HG03139 (cell line): ENCODE data around the gene MAP4.
"Not testable (repeated sequence)": the region's sequence is repeated elsewhere in the genome, so short reads cannot be mapped to it uniquely, and the experiment has no call there.

Experiments used
- ATAC-seq: cut with Tn5 transposase; IDR thresholded peaks from one replicate; pipeline ENCODE4 v1.9.1; 2021; ENCODE audit not compliant: unreplicated experiment

The MAP4 gene

DNA sequence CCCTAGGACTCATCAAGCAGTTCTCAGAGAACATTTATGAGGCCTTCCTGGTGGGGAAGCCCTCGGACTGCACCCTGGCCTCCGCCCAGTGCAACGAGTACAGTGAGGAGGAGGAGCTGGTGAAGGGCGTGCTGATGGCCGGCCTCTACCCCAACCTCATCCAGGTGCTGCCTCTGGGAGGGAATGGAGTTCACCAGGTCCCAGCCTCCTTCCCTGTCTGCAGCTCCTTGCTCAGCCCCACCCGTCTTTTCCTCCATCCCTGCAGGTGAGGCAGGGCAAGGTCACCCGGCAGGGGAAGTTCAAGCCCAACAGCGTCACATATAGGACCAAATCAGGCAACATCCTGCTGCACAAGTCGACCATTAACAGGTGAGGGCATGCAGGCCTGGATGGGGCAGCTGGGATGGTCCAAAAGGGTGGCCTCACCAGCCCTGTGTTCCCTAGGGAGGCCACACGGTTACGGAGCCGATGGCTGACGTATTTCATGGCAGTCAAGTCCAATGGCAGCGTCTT, 167.0 kb downstream of the MAP4 start:
- ATAC-seq = no peak

- ATAC-seq = no peak
Observed at GRCh38 chr3:47848599-47849117, 167.6 kb downstream of the MAP4 start.

DNA sequence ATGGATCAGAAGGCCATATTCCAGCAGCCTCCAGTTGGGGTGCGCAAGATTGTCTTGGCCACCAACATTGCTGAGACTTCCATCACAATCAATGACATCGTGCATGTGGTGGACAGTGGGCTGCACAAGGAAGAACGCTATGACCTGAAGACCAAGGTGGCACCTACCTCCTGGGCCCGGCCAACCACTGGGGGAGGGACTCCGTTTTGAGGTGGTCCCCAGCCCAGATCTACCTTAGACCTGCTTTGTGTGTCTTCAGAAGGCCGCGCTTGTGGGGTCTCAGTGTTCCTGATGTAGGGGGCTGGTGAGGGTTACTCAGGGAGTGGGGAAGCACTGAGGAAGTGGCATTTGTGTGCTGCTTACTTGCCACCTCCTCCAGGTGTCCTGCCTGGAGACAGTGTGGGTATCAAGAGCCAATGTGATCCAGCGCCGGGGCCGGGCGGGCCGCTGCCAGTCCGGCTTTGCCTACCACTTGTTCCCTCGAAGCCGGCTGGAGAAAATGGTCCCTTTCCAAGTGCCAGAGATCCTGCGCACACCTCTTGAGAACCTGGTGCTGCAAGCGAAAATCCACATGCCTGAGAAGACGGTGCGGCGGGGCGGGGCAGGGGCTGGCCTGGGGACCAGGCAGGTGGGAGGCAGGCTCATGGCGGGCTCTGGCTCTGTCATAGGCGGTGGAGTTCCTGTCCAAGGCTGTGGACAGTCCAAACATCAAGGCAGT, 168.3 kb downstream of the MAP4 start:
- ATAC-seq = no peak

GRCh38 chr3:47847260-47847659, 169.0 kb downstream of the MAP4 start:
- ATAC-seq = no peak

GRCh38 chr3:47846880-47847248, 169.4 kb downstream of the MAP4 start:
- ATAC-seq = no peak

DNA sequence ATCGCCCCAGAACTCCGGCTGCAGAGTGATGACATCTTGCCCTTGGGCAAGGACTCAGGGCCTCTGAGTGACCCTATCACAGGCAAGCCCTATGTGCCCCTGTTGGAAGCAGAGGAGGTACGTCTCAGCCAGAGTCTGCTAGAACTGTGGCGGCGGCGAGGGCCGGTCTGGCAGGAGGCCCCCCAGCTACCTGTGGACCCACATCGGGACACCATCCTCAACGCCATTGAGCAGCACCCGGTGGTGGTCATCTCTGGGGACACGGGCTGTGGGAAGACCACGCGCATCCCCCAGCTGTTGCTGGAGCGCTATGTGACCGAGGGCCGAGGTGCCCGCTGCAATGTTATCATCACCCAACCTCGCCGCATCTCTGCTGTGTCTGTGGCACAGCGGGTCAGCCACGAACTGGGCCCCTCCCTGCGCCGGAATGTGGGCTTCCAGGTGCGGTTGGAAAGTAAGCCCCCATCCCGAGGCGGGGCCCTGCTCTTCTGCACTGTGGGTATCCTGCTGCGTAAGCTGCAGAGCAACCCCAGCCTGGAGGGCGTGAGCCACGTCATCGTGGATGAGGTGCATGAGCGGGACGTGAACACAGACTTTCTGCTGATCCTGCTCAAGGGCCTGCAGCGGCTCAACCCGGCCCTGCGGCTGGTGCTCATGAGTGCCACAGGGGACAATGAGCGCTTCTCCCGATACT, 169.9 kb downstream of the MAP4 start:
- ATAC-seq = no peak

DNA sequence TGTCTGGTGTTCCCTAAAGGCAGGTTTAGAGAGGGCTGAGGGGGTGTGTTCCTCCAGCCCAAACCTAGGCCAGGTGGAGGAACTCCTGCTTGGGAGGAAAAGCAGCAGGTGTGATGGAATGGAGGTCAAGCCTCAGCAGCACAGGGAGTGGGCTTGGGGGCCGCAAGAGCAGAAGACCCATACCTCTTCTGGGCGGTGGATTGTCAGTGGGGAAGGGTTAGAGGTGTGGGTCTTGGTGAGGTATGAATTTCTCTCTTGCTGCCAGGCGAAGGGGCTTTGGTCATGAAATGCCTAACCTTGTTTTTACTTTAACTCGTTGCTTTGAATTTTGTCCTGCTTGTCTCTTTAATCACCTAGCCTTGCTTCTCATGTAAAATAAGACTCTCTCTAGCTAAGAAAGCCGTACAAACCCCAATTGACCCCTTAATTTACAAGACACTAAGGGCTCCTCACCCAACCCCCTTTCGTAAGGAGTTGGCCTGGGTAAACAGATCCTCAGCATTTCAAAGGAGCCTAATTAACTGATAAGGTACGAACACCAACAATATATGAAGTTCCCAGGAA, 174.3 kb downstream of the MAP4 start:
- ATAC-seq = no peak

- no peak for ATAC-seq
Observed at GRCh38 chr3:47838503-47838902, 177.7 kb downstream of the MAP4 start.

- ATAC-seq = no peak
Observed at GRCh38 chr3:47836986-47837385, 179.2 kb downstream of the MAP4 start.

DNA sequence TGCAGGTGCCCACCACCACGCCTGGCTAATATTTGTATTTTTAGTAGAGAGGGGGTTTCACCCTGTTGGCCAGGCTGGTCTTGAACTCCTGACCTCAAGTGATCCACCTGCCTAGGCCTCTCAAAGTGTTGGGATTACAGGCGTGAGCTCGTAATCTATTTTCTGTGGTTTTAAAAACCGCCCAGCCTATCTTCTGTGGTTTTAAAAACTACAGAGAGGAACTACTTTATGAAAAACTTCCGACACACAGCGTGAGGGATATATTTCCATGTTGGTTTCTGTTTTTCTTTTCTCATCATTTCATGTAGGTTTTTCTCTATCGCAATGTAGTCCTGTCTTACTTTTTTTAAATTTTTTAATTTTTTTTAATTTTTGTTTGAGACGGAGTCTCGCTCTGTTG, 186.7 kb downstream of the MAP4 start:
- not testable (repeated sequence) for ATAC-seq

GRCh38 chr3:47825590-47825989, 190.6 kb downstream of the MAP4 start:
- no peak for ATAC-seq

DNA sequence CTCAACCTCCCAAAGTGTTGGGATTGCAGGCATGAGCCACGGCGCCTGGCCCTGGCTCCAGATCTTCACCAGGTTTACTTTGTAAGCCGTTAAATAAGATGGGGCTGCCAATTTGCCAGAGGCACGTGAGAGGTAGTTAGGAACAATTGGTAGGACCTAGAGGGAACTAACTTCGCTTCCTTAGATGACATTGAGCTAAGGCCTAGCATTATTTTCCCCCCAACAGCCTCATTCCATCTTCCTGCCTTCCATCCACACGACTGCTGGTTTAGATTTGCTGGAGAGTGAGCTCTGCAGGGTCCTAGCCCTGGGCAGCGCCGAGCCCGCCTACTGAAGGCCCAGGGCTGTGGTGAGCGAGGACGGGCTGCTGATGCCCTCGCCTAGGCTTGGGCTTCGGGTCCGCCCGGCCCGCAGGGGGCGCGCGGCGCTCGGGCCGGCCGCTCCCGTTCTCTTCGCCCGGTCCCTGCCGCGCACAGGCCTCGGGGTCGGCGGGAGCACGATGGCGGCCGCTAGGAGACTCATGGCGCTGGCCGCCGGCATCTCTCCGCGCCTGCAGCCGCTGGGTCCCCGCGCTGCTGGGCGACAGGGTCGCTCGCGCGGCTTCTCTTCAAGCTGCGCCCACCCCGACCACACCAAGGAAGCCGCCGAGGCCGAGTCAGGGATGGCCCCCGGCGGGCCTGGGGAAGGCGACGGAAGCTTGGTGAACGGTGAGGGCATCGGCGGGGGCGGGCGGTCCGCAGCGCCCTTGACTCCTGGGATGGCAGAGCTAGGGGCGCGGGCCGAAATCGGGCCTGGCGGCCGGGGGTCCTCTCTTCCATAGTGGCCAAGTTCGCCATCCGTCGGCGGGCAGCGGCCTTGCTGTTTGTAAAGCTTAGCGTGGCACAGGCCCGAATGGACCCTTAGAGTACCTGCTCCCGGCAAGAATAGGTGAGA, 191.4 kb downstream of the MAP4 start:
- ATAC-seq = peak; percentile 92

DNA sequence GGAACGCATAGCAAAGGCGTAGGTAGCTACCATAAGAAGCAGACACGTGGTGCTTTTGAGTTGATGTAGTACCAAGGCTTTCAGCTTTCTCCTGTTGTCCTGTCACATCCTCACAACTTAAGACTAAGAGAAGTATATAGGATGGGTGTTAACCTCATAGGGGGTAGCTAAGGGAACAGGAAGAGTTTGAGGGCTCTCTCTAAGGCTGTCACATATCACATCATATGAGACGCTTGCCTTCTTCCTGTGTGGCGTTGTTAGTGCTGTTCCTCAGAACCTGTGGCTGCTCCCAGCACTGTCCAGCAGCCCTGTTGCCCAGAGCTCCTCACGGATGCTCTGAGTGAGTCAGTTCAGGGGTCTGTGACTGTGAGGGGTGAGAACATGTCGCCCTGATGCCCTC, 198.6 kb downstream of the MAP4 start:
- no peak for ATAC-seq

DNA sequence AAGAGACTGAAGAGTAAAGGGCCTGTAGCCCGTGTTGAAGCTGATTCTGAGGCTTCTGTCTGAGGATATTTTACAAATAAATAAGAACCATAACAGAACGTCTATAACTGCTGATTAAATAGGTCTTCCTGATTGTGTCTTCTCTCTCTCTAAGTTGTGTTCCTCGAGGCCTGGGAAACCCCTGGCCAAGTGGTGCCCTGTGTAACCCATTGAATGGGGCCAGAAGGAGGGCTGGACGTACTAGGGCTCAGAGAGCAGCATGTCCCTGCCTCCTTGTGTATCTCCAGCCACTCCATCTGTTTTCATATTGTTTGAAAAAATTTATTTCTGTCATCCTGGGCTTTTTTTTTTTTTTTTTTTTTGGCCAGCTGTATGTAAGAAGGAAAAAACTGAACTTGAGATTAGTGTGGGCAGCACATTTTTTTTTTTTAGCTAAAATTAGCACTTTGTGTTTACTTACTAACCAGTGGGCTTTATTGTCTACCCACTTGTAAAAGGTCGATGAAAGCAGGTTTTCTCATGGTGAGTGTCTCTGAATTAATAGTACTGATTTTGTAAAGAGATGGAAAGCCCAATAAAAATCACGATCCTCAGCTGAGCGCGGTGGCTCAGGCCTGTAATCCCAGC, 202.6 kb downstream of the MAP4 start:
- ATAC-seq = no peak

GRCh38 chr3:47804577-47804976, 211.6 kb downstream of the MAP4 start:
- no peak for ATAC-seq

DNA sequence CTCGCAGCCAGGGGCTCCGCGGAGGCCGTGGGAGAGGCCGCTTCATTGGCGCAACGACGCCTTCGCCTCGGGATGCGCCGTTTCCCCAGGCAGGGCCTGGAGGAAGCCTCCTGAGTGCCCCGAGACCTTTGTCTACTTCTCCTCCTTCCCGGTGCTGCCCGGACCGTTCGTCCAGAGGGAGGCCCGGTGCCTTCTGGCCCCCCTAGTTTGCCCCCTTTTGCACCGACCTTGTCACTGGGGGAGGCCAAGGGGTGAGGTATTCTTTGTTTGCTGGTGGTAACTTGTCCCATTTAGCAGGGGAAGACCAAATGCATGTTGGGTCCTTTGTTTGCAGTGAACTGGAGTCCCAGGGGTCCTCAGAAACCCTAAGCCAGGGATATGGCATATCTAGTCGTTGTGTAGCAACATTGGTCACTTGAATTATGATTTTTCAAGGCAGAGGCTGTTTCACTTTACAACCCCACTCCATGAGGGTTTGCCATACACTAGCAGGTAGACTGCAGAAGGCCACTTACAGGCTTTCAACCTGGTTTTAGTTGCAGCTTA, 212.7 kb downstream of the MAP4 start:
- ATAC-seq = no peak

- ATAC-seq = peak; percentile 75
Observed at GRCh38 chr3:47802734-47803479, 213.3 kb downstream of the MAP4 start, which contains the start of gene DHX30. Gene DHX30, plus strand, starts transcription at chr3:47803138. Its CDS starts 7,546 bp downstream, at chr3:47810684.
